Fibroblast of pulmonary artery (primary cell): ENCODE data around the gene ADAP1.

Experiments used
- DNase-seq: peaks from one replicate; pipeline ENCODE4 v3.0.0-alpha.2; 2010; ENCODE audit warnings: low read depth
- H3K4me3 ChIP-seq: replicated peaks from 2 replicates; pipeline ENCODE4 v1.5.1; 2011; ENCODE audit warnings: low read depth, mild to moderate bottlenecking, control low read depth, low read length, moderate library complexity
- CTCF ChIP-seq: IDR thresholded peaks from 2 replicates; pipeline ENCODE4 v1.5.1; 2011; ENCODE audit warnings: mild to moderate bottlenecking, control low read depth, low read length, inconsistent platforms; ENCODE audit errors: missing control alignments

The ADAP1 gene

DNA sequence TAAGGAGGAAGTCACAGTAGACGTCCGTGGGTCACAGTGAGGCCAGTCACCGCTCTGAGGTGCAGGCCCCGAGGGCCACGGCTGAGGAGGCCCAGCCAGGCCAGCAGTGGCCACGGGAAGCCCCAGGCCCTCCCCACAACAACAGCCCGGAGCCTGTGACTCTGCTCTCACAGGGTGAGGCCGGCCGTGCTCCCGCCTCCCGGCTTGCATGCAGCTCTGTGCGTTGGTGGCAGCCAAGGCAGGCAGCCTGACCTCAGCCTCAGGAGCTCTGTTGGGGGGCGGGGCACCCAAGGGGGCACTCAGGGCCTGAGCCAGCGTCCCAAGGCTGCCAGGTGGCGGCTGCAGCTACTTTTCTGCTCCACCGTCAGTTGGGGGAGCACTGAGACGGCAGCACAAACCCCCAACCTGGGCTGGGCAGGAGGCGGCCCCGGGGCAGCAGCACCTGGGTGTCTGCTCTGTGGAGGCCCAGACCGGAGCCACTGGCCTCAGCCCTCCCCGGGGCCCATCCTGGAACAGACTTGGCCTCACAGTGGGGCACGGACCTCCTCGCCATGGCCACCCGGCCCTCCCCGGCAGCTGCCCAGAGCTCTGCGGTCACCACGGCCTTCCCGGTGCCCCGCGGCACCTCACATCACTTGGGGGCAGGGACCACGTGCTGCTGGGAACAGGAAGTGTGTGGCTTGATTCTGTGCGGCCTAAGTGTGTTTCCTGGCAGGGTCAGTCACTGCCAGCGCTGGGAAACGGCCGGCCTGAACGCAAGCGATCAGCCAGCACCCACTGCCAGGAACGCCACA is 41.8 kb upstream of the ADAP1 start:
- TF ChIP-seq CTCF, result no peak
- no peak overlapping the region for H3K4me3 ChIP-seq
- DNase-seq, result no peak

DNA sequence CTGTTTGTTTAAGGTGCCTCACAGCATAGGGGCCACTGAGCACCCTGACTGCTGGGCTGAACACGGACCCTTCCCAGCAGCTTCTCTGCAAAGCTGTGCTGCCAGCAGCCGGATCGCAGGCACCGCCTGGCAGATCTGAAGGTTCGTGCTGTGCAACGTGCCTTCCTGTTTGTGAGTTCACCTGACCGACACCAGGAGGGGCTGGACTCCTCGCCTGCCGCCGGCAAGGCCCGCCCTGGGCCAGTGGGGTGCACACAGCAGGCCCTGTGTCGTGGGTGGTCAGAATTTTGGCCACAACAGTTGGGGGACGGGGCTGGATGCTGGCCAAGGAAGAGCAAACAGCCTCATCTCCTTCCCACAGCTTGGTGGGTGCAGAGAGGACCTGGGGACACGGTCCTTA is 41.1 kb upstream of the ADAP1 start:
- H3K4me3 ChIP-seq, result no peak overlapping the region
- DNase-seq, result no peak
- no peak for TF ChIP-seq CTCF

- DNase-seq, result no peak
- TF ChIP-seq CTCF, result no peak
- no peak overlapping the region for H3K4me3 ChIP-seq
Observed at GRCh38 chr7:994592-995308, 40.3 kb upstream of the ADAP1 start.

GRCh38 chr7:992709-993607 is 38.5 kb upstream of the ADAP1 start:
- TF ChIP-seq CTCF, result peak; percentile 100
- no peak overlapping the region for H3K4me3 ChIP-seq
- DNase-seq, result peak; percentile 96

- no peak for TF ChIP-seq CTCF
- H3K4me3 ChIP-seq, result no peak overlapping the region
- DNase-seq, result no peak
Observed at GRCh38 chr7:991729-992656, 37.5 kb upstream of the ADAP1 start.
